Measurements from ENCODE around the gene RARB. TPM values are rescaled to one million over a fixed set of nuclear protein-coding genes. Genes with fewer than 3 reads are reported as not detected.

Gene RARB
- polyA plus RNA-seq, 1 donor from 2014 or later, result 13.2 TPM

- no peaks in the 10 kb centered on the region for H3K9me3 ChIP-seq (ENCODE audit: low read length)
- H3K9ac ChIP-seq (ENCODE audit: low read length), result no peak overlapping the region
- H3K79me2 ChIP-seq (replicated peaks; ENCODE audit: insufficient read depth, low read length), result no peaks in the 10 kb centered on the region
- no peaks in the 10 kb centered on the region for H3K27me3 ChIP-seq (ENCODE audit: insufficient read depth, low read depth, low read length)
- H3F3A ChIP-seq (ENCODE audit: insufficient read depth, low read length, poor library complexity, severe bottlenecking), result no peaks in the 10 kb centered on the region
- H3K36me3 ChIP-seq (ENCODE audit: insufficient read depth, low read length), result no peaks in the 10 kb centered on the region
- no peaks in the 10 kb centered on the region for H3K9me2 ChIP-seq (ENCODE audit: insufficient read depth, low read length)
- no peak overlapping the region for H3K27ac ChIP-seq (ENCODE audit: low read length)
- TF ChIP-seq REST (IDR thresholded peaks at IDR 0.05; ENCODE audit: borderline replicate concordance), result no peak
- TF ChIP-seq EZH2 (IDR thresholded peaks at IDR 0.05; ENCODE audit: borderline replicate concordance, insufficient read depth, low read length, poor library complexity, severe bottlenecking), result no peak
- no peak for TF ChIP-seq TAF1 (IDR thresholded peaks at IDR 0.05; ENCODE audit: low read depth)
- TF ChIP-seq CTCF (IDR thresholded peaks at IDR 0.05; ENCODE audit: poor library complexity, severe bottlenecking), result no peak
- no peak for TF ChIP-seq RAD21 (conservative IDR thresholded peaks at IDR 0.05)
- TF ChIP-seq POLR2AphosphoS5 (IDR thresholded peaks at IDR 0.05), result no peak
- no peak for TF ChIP-seq SMC3 (conservative IDR thresholded peaks at IDR 0.05; ENCODE audit: poor library complexity)
- TF ChIP-seq MXI1 (conservative IDR thresholded peaks at IDR 0.05; ENCODE audit: poor library complexity, severe bottlenecking), result no peak
- no peak for TF ChIP-seq EP300 (conservative IDR thresholded peaks at IDR 0.05; ENCODE audit: poor library complexity, severe bottlenecking)
- H3K4me3 ChIP-seq (ENCODE audit: low read length), result no peak overlapping the region
- no peak overlapping the region for H2AFZ ChIP-seq (ENCODE audit: low read depth, low read length)
- no peak overlapping the region for H3K4me2 ChIP-seq (ENCODE audit: low read length)
- H4K20me1 ChIP-seq (ENCODE audit: insufficient read depth), result no peaks in the 10 kb centered on the region
Measured at GRCh38 chr3:25478964-25479726, 51.1 kb downstream of the RARB start.

GRCh38 chr3:25479727-25480010 lies 51.6 kb downstream of the RARB start:
- no peak for TF ChIP-seq MXI1 (conservative IDR thresholded peaks at IDR 0.05; ENCODE audit: poor library complexity, severe bottlenecking)
- TF ChIP-seq RAD21 (conservative IDR thresholded peaks at IDR 0.05), result no peak
- TF ChIP-seq POLR2AphosphoS5 (IDR thresholded peaks at IDR 0.05), result no peak
- no peak for TF ChIP-seq REST (IDR thresholded peaks at IDR 0.05; ENCODE audit: borderline replicate concordance)
- TF ChIP-seq SMC3 (conservative IDR thresholded peaks at IDR 0.05; ENCODE audit: poor library complexity), result no peak
- TF ChIP-seq EZH2 (IDR thresholded peaks at IDR 0.05; ENCODE audit: borderline replicate concordance, insufficient read depth, low read length, poor library complexity, severe bottlenecking), result no peak
- TF ChIP-seq CTCF (IDR thresholded peaks at IDR 0.05; ENCODE audit: poor library complexity, severe bottlenecking), result no peak
- no peak overlapping the region for H3K4me3 ChIP-seq (ENCODE audit: low read length)
- no peak overlapping the region for H2AFZ ChIP-seq (ENCODE audit: low read depth, low read length)
- no peak overlapping the region for H3K27ac ChIP-seq (ENCODE audit: low read length)
- H3K9ac ChIP-seq (ENCODE audit: low read length), result no peak overlapping the region
- no peaks in the 10 kb centered on the region for H3K79me2 ChIP-seq (replicated peaks; ENCODE audit: insufficient read depth, low read length)
- H3K36me3 ChIP-seq (ENCODE audit: insufficient read depth, low read length), result no peaks in the 10 kb centered on the region
- H3F3A ChIP-seq (ENCODE audit: insufficient read depth, low read length, poor library complexity, severe bottlenecking), result no peaks in the 10 kb centered on the region
- H3K9me3 ChIP-seq (ENCODE audit: low read length), result no peaks in the 10 kb centered on the region
- no peaks in the 10 kb centered on the region for H4K20me1 ChIP-seq (ENCODE audit: insufficient read depth)
- H3K27me3 ChIP-seq (ENCODE audit: insufficient read depth, low read depth, low read length), result no peaks in the 10 kb centered on the region
- no peak overlapping the region for H3K4me2 ChIP-seq (ENCODE audit: low read length)
- no peaks in the 10 kb centered on the region for H3K9me2 ChIP-seq (ENCODE audit: insufficient read depth, low read length)

Data from neural cell (in vitro differentiated cells).